Neural cell (in vitro differentiated cells): ENCODE results near the gene DLAT. TPM values are rescaled to one million over a fixed set of nuclear protein-coding genes. Genes with fewer than 3 reads are reported as not detected.

Experiments used
- H2AFZ ChIP-seq: fragments of 200-600, 300-800 bp; sonication (generic), shearing (Covaris generic); 2 replicates; pipeline ENCODE4 v1.6.0; 2014; ENCODE audit warnings: low read depth, mild to moderate bottlenecking, antibody characterized with exemption, low read length, moderate library complexity
- H3F3A ChIP-seq: fragments of 200-600 bp; shearing (Covaris generic); 2 replicates; pipeline ENCODE4 v1.6.1; 2016; ENCODE audit warnings: mild to moderate bottlenecking, moderate library complexity, mixed read lengths, antibody characterized with exemption, low read length; ENCODE audit not compliant: insufficient read depth, poor library complexity, severe bottlenecking
- H3K27ac ChIP-seq: fragments of 200-600, 300-800 bp; sonication (generic), shearing (Covaris generic); 2 replicates; pipeline ENCODE4 v1.5.1; 2014; ENCODE audit warnings: mild to moderate bottlenecking, low read length, moderate library complexity
- H3K27me3 ChIP-seq: fragments of 300-800, 200-600 bp; sonication (generic), shearing (Covaris generic); 2 replicates; pipeline ENCODE4 v1.6.0; 2014; ENCODE audit warnings: mild to moderate bottlenecking, low read depth, low read length, moderate library complexity; ENCODE audit not compliant: insufficient read depth
- H3K36me3 ChIP-seq: fragments of 300-800, 200-600 bp; sonication (generic), shearing (Covaris generic); 2 replicates; pipeline ENCODE4 v1.5.1; 2014; ENCODE audit warnings: mild to moderate bottlenecking, antibody characterized with exemption, low read length, moderate library complexity; ENCODE audit not compliant: insufficient read depth
- H3K4me2 ChIP-seq: fragments of 300-800, 200-600 bp; sonication (generic), shearing (Covaris generic); 2 replicates; pipeline ENCODE4 v1.6.0; 2014; ENCODE audit warnings: mild to moderate bottlenecking, low read length
- H3K4me3 ChIP-seq: fragments of 300-800, 200-600 bp; sonication (generic), shearing (Covaris generic); 2 replicates; pipeline ENCODE4 v1.5.1; 2014; ENCODE audit warnings: mild to moderate bottlenecking, low read length, moderate library complexity
- H3K79me2 ChIP-seq: fragments of 200-600 bp; shearing (Covaris generic); replicated peaks from 2 replicates; pipeline ENCODE4 v1.6.0; 2014; ENCODE audit warnings: mild to moderate bottlenecking, low read length, moderate library complexity; ENCODE audit not compliant: insufficient read depth
- H3K9ac ChIP-seq: fragments of 300-800, 200-600 bp; sonication (generic), shearing (Covaris generic); 2 replicates; pipeline ENCODE4 v1.6.1; 2016; ENCODE audit warnings: mild to moderate bottlenecking, low read length, mixed read lengths
- H3K9me2 ChIP-seq: fragments of 200-600 bp; shearing (Covaris generic); 2 replicates; pipeline ENCODE4 v1.6.1; 2016; ENCODE audit warnings: mild to moderate bottlenecking, low read length, mixed read lengths; ENCODE audit not compliant: insufficient read depth
- H3K9me3 ChIP-seq: fragments of 200-600, 300-800 bp; sonication (generic), shearing (Covaris generic); 2 replicates; pipeline ENCODE4 v1.6.1; 2016; ENCODE audit warnings: mild to moderate bottlenecking, mixed run types, low read length, moderate library complexity, mixed read lengths
- H4K20me1 ChIP-seq: fragments of 200-600 bp; shearing (Covaris generic); 2 replicates; pipeline ENCODE4 v1.6.1; 2016; ENCODE audit warnings: mild to moderate bottlenecking, mixed run types; ENCODE audit not compliant: insufficient read depth
- EP300 ChIP-seq: fragments of 450-650 bp; conservative IDR thresholded peaks from 2 replicates; pipeline ENCODE4 v1.6.1; 2014; ENCODE audit warnings: antibody characterized with exemption, mild to moderate bottlenecking, moderate library complexity; ENCODE audit not compliant: poor library complexity, severe bottlenecking
- EZH2 ChIP-seq: fragments of 200-600, 300-800 bp; shearing (Covaris generic), sonication (generic); IDR thresholded peaks from 2 replicates; pipeline ENCODE4 v1.6.1; 2014; ENCODE audit warnings: antibody characterized with exemption, low read length, borderline replicate concordance, mild to moderate bottlenecking; ENCODE audit not compliant: insufficient read depth, poor library complexity, severe bottlenecking
- MXI1 ChIP-seq: fragments of 450-650 bp; conservative IDR thresholded peaks from 2 replicates; pipeline ENCODE4 v1.6.1; 2014; ENCODE audit warnings: antibody characterized with exemption, mild to moderate bottlenecking; ENCODE audit not compliant: poor library complexity, severe bottlenecking
- POLR2AphosphoS5 ChIP-seq: IDR thresholded peaks from 2 replicates; pipeline ENCODE4 v1.6.1; 2012
- RAD21 ChIP-seq: fragments of 450-650 bp; conservative IDR thresholded peaks from 2 replicates; pipeline ENCODE4 v1.6.1; 2014; ENCODE audit warnings: antibody characterized with exemption, mild to moderate bottlenecking, moderate library complexity
- SMC3 ChIP-seq: fragments of 450-650 bp; conservative IDR thresholded peaks from 2 replicates; pipeline ENCODE4 v1.6.1; 2014; ENCODE audit warnings: antibody characterized with exemption, mild to moderate bottlenecking, moderate library complexity; ENCODE audit not compliant: poor library complexity
- TAF1 ChIP-seq: IDR thresholded peaks from 2 replicates; pipeline ENCODE4 v1.6.1; 2012; ENCODE audit warnings: low read depth
- polyA plus RNA-seq: library from polyadenylated mRNA; depleted of rRNA; stranded (reverse); fragments of >200 nt; gene quantifications from 2 replicates; pipeline ENCODE4 v1.2.3, GENCODE V29; 2014
- TF ChIP-seq, protein P1 (sequence below): fragments of 450-650 bp; IDR thresholded peaks from 2 replicates; pipeline ENCODE4 v1.5.1; 2014; ENCODE audit warnings: antibody characterized with exemption, mild to moderate bottlenecking, moderate library complexity; ENCODE audit not compliant: poor library complexity, severe bottlenecking
- TF ChIP-seq, protein P2 (sequence below): IDR thresholded peaks from 2 replicates; pipeline ENCODE4 v1.6.1; 2012; ENCODE audit warnings: borderline replicate concordance

The DLAT gene
- polyA plus RNA-seq, 1 donor from 2014 or later, result 38.3 TPM

GRCh38 chr11:112037527-112037926, 12.3 kb downstream of the DLAT start:
- H3K27ac ChIP-seq, result no peak overlapping the region
- H2AFZ ChIP-seq, result no peak overlapping the region
- no peaks in the 10 kb centered on the region for H3K27me3 ChIP-seq
- no peak overlapping the region for H3K4me3 ChIP-seq
- TF ChIP-seq, protein P1, sequence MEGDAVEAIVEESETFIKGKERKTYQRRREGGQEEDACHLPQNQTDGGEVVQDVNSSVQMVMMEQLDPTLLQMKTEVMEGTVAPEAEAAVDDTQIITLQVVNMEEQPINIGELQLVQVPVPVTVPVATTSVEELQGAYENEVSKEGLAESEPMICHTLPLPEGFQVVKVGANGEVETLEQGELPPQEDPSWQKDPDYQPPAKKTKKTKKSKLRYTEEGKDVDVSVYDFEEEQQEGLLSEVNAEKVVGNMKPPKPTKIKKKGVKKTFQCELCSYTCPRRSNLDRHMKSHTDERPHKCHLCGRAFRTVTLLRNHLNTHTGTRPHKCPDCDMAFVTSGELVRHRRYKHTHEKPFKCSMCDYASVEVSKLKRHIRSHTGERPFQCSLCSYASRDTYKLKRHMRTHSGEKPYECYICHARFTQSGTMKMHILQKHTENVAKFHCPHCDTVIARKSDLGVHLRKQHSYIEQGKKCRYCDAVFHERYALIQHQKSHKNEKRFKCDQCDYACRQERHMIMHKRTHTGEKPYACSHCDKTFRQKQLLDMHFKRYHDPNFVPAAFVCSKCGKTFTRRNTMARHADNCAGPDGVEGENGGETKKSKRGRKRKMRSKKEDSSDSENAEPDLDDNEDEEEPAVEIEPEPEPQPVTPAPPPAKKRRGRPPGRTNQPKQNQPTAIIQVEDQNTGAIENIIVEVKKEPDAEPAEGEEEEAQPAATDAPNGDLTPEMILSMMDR, result no peak
- no peak for TF ChIP-seq POLR2AphosphoS5
- TF ChIP-seq MXI1, result no peak
- TF ChIP-seq, protein P2, sequence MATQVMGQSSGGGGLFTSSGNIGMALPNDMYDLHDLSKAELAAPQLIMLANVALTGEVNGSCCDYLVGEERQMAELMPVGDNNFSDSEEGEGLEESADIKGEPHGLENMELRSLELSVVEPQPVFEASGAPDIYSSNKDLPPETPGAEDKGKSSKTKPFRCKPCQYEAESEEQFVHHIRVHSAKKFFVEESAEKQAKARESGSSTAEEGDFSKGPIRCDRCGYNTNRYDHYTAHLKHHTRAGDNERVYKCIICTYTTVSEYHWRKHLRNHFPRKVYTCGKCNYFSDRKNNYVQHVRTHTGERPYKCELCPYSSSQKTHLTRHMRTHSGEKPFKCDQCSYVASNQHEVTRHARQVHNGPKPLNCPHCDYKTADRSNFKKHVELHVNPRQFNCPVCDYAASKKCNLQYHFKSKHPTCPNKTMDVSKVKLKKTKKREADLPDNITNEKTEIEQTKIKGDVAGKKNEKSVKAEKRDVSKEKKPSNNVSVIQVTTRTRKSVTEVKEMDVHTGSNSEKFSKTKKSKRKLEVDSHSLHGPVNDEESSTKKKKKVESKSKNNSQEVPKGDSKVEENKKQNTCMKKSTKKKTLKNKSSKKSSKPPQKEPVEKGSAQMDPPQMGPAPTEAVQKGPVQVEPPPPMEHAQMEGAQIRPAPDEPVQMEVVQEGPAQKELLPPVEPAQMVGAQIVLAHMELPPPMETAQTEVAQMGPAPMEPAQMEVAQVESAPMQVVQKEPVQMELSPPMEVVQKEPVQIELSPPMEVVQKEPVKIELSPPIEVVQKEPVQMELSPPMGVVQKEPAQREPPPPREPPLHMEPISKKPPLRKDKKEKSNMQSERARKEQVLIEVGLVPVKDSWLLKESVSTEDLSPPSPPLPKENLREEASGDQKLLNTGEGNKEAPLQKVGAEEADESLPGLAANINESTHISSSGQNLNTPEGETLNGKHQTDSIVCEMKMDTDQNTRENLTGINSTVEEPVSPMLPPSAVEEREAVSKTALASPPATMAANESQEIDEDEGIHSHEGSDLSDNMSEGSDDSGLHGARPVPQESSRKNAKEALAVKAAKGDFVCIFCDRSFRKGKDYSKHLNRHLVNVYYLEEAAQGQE, result no peak
- TF ChIP-seq TAF1, result no peak
- no peak for TF ChIP-seq EP300
- no peak for TF ChIP-seq SMC3
- TF ChIP-seq RAD21, result no peak
- no peak for TF ChIP-seq EZH2
- no peaks in the 10 kb centered on the region for H4K20me1 ChIP-seq
- H3K9me3 ChIP-seq, result no peaks in the 10 kb centered on the region
- no peak overlapping the region for H3K4me2 ChIP-seq
- no peaks in the 10 kb centered on the region for H3K79me2 ChIP-seq
- no peak overlapping the region for H3K9ac ChIP-seq
- H3F3A ChIP-seq, result no peaks in the 10 kb centered on the region
- peaks cover 4% of the 10 kb centered on the region for H3K36me3 ChIP-seq
- H3K9me2 ChIP-seq, result no peaks in the 10 kb centered on the region

DNA sequence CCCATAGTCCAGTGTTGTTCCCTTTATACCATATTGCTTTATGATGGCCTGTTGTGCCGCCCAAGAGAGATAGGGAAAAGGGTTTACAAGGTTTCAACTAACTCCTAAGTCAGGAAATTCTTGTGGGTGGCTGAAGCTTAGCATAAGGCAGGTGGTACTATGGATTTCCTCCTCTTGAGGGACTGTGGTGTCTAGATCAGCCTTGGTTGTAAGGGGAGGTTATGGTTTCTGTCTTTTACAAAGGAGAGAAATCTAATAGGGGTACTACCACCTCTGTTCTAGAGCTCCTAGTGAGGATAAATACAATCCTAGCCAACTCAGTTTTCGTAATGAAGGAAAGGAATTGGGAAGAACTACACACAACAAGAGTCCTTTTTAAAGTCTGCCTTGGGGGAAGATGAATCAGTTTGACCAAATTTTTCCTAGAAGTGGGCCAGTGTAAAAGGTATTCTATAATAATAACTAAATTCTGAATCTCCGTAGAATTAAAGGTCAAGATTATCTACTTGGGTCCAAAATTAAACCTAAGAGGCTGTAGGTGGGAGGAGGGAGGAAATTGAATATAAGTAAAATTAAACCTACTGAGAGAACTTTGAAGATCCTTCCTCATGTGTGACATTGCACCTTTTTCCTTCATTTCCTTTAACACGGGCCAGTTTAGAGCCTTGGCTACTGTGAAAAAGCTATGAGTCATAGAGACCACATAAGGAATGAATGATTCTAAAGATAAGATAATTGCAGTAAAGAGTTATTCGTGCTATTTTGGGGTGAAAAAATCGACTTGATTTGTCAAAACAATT, 17.2 kb downstream of the DLAT start:
- no peak overlapping the region for H3K27ac ChIP-seq

More for the DNA sequence above, 17.2 kb downstream of the DLAT start:
- Histone ChIP-seq H3K9ac (no peak overlapping the region), H3K9me2 (no peaks in the 10 kb centered on the region), H3F3A (no peaks in the 10 kb centered on the region), H4K20me1 (no peaks in the 10 kb centered on the region), H3K4me2 (no peak overlapping the region), H3K4me3 (no peak overlapping the region), H3K9me3 (no peaks in the 10 kb centered on the region), H2AFZ (no peak overlapping the region), H3K36me3 (no peaks in the 10 kb centered on the region), H3K79me2 (no peaks in the 10 kb centered on the region), H3K27me3 (no peaks in the 10 kb centered on the region)
- TF ChIP-seq EZH2 (no peak), MXI1 (no peak)
- TF ChIP-seq, protein P1, result no peak
